ENCODE results near the gene SCD. TPM values are rescaled to one million over a fixed set of nuclear protein-coding genes. Genes with fewer than 3 reads are reported as not detected.

The SCD gene
- total RNA-seq, 1 donor from 2014 or later, result 142 TPM

- no peak for DNase-seq (ENCODE audit: extremely low read depth, low read depth, low spot score)
Measured at GRCh38 chr10:100339236-100339635, 7.8 kb upstream of the SCD start.

GRCh38 chr10:100340948-100341847 lies 5.8 kb upstream of the SCD start:
- DNase-seq (ENCODE audit: extremely low read depth, low read depth, low spot score), result no peak

- DNase-seq (ENCODE audit: extremely low read depth, low read depth, low spot score), result no peak
Measured at GRCh38 chr10:100341953-100342626, 4.9 kb upstream of the SCD start.

DNA sequence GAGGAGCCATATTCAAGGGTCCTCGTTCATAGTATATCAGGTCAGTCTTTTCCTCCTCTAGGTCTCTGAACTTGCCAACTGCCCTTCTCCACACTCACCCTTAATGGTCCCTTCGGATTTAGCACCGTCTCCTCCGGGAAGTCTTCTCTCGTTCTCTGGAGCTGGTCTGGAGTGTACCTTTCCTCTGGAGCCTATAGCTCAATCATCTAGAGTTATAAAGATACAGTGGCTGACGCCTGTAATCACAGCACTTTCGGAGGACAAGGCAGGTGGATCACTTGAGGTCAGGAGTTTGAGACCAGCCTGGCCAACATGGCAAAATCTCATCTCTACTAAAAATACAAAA lies 4.4 kb upstream of the SCD start:
- no peak for DNase-seq (ENCODE audit: extremely low read depth, low read depth, low spot score)

DNA sequence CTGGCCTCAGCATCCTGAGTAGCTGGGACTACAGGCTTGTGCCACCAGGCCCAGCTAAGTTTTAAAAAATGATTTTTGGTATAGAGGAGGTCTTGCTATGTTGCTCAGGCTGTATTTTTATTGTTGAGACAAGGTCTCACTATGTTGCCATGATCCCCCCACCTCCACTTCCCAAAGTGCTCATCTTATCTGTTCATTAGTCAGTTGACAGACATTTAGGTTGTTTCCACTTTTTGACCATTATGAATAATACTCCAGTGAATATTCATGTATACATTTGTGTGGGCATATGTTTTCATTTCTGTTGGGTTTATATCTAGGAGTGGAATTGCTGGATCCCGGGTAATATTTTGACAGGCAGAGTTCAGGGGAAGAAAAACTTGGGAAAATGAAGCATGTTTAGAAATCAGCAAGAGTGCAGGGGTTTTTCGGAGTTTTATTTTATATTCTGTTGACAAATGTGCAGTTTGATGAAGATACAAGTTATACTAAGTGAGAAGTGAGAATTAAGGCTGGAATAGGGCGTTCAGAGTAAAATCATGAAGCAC lies 2.7 kb upstream of the SCD start:
- no peak for DNase-seq (ENCODE audit: extremely low read depth, low read depth, low spot score)

DNA sequence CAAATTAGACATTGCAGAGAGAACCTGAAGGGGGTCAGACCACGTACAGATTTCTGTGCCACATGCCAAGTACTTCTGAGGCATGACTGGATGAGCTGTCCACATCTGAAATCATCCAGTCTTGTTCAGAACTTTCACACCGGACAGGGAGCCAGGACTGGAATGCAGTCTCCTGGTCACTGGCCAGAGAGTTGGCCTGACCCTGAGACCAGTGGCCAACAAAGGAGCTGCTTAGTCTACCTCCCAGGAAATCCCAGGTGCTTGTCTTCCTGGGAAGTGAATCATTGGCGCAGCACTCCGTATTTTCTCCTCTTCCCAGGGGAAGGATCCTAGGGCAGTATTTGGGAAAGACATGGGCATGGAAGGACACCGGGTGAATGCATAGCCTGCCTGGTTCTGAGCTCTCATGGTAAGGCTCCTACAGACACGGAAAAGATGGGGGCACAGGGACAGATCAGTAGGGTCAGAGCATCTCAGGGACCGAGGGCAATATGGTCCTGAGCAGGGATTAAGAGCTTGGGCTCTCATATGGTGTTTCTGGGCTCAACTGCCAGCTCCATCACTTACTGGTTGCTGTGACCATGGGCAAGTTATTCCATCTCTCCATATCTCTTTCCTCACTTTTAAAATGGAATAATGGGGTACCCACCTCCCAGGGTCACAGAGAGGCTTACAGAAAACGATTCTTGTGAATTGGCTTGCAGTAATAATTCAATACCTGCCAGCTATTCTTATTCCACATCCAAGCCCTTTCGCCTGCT lies 1.3 kb upstream of the SCD start:
- DNase-seq (ENCODE audit: extremely low read depth, low read depth, low spot score), result no peak

GRCh38 chr10:100346351-100346764 lies 675 bp upstream of the SCD start:
- DNase-seq (ENCODE audit: extremely low read depth, low read depth, low spot score), result no peak

DNA sequence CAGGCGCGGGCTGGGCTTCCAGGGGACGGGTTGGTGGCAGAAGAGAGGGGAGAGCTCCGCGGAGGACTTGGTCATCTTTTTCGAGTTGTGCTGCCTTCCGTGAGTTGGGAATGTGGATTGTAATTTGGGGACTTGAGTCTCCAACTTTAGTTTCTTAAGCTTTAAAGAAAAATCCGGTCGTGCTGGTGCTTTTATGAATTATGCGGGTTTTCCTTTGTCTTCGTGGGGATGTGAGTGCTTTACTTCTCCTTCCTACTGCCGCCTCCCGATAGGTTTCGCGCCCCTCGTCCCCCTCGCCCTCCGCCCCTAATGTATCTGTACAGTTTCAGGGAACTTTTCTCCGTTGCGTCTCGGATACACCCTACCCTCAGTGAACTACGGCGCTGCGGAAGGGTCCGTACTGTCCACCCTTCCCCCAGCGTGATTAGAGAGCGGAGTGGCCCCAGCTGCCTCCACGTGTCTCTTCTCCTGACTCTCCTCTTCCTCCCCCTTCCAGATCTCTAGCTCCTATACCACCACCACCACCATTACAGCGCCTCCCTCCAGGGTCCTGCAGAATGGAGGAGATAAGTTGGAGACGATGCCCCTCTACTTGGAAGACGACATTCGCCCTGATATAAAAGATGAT lies 649 bp downstream of the SCD start:
- no peak for DNase-seq (ENCODE audit: extremely low read depth, low read depth, low spot score)

GRCh38 chr10:100348389-100348927 lies 1.4 kb downstream of the SCD start:
- no peak for DNase-seq (ENCODE audit: extremely low read depth, low read depth, low spot score)

DNA sequence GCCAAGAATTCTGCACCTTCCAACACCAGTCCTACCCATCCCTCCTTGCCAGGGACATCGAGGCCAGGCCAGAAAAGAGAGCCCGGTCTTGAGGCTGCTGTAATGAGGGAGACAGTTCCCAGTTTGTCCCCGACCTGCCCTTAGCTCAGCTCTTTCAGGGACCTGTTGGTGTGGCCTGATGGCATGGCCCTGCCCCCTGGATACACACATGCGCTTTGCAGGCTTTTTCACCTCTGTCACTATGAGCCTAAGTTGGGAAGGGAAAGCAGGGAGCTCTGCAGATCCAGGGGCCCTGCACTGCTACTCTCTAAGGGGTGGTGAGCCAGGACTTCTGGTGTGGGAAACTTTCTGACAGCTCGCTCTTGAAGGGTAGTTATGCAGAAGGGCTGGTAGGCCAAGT lies 2.1 kb downstream of the SCD start:
- DNase-seq (ENCODE audit: extremely low read depth, low read depth, low spot score), result no peak

- DNase-seq (ENCODE audit: extremely low read depth, low read depth, low spot score), result no peak
Measured at GRCh38 chr10:100349672-100350071, 2.6 kb downstream of the SCD start.

- DNase-seq (ENCODE audit: extremely low read depth, low read depth, low spot score), result no peak
Measured at GRCh38 chr10:100350914-100351485, 4.0 kb downstream of the SCD start.

- no peak for DNase-seq (ENCODE audit: extremely low read depth, low read depth, low spot score)
Measured at GRCh38 chr10:100353770-100354485, 6.9 kb downstream of the SCD start.

DNA sequence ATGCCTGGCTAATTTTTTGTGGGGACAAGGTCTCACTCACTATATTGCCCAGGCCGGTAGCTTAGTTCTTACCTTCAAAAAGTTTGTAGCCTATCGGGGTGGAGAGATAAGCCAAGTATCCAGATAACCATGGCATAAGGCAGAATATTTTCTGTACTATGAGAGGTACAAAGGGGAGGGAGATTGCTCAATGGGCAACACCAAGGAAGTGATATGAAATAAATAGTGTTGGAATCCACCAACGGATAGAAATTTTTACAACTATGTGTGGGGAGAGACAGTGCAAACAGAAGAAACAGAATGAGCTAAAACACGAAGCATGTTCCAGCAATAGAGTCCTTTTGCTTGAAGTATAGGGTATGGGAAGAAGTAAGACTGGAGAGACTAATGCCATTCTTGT lies 8.1 kb downstream of the SCD start:
- DNase-seq (ENCODE audit: extremely low read depth, low read depth, low spot score), result no peak

- no peak for DNase-seq (ENCODE audit: extremely low read depth, low read depth, low spot score)
Measured at GRCh38 chr10:100356067-100357017, 9.3 kb downstream of the SCD start.

DNA sequence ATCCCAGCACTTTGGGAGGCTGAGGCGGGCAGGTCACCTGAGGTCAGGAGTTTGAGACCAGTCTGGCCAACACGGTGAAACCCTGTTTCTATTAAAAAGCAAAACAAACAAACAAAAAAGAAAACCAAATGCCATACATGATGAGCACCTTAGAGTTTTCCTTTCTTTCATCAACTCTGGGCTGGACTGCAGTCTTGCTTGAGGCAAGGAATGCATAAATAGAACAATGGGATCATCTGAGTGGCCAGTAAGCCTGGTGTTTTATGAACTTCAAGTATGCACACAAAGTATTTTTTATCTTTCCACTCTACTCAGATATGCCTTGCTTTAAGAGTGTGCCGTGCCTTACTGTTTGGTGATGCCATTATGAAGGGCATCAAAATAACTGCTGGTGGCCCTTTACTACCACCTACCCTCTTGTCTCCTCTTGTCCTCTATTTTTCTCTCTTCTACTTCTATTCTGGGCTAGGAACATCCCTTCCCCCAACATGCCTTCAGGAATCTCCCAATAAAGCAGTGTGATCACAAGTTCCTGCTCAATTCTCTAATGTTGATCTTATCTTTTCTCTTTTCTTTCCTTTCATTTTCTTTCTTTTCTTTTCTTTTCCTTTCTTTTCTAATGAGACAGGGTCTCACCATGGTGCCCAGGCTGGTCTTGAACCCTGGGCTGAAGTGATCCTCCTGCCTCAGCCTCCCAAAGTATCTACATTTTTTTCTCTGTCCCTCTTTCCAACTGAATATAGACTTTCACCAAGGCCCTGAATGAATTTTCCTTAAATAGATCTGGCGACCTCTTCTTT lies 10.2 kb downstream of the SCD start:
- no peak for DNase-seq (ENCODE audit: extremely low read depth, low read depth, low spot score)

- DNase-seq (ENCODE audit: extremely low read depth, low read depth, low spot score), result no peak
Measured at GRCh38 chr10:100359030-100359432, 12.0 kb downstream of the SCD start.

Measured in glomerular endothelial cell (primary cell).